ENCODE measurements around the gene PSMD14. TPM values are rescaled to one million over a fixed set of nuclear protein-coding genes. Genes with fewer than 3 reads are reported as not detected.

The PSMD14 gene
- total RNA-seq, 1 experiment from 2014 or later = 93.7 TPM

- Histone ChIP-seq H3K36me3 (ENCODE audit: control insufficient read depth, insufficient read depth, low read length) (peaks cover 8% of the 10 kb centered on the region; the same call in 1 of the 2 replicates), H3K27ac (ENCODE audit: low read length) (no peak overlapping the region), H3K4me3 (ENCODE audit: low read depth in 2 of 2, low read length in 2 of 2) (no peak overlapping the region), H3K27me3 (ENCODE audit: control insufficient read depth, insufficient read depth, low read length) (no peaks in the 10 kb centered on the region), H3K9me3 (ENCODE audit: control insufficient read depth, insufficient read depth, low read depth, low read length) (no peaks in the 10 kb centered on the region), H3K4me1 (ENCODE audit: control insufficient read depth, insufficient read depth, low read length) (no peaks in the 10 kb centered on the region)
- DNase-seq (ENCODE audit: low read depth, low spot score) (no peak), ATAC-seq (no peak)
- in situ Hi-C loops (cut with HindIII; ENCODE audit: low pct_unique_long_range_greater_than_20kb, low sequenced_read_pairs) (no loop called here), intact Hi-C loops (cut with micrococcal nuclease; ENCODE audit: unreplicated experiment) (no loop called here)
- TF ChIP-seq POLR2AphosphoS5 (IDR thresholded peaks at IDR 0.05; ENCODE audit: low read depth, low read length) = no peak
- no peak for TF ChIP-seq SIN3A (IDR thresholded peaks at IDR 0.05; ENCODE audit: borderline replicate concordance, insufficient read depth, low read depth, low read length)
- TF ChIP-seq CTCF (IDR thresholded peaks at IDR 0.05) = no peak
- TF ChIP-seq TCF7L2 (IDR thresholded peaks at IDR 0.05; ENCODE audit: low read depth, low read length) = no peak
- no peak for TF ChIP-seq REST (IDR thresholded peaks at IDR 0.05; ENCODE audit: insufficient read depth in 1 of 2, low read depth in 2 of 2, low read length in 1 of 2)
- no TSS peak for BruUV-seq (replicated peaks)
- POLR2A ChIA-PET = no interaction called here
- CTCF ChIA-PET = no interaction called here
These were observed 19.4 kb downstream of the PSMD14 start for GRCh38 chr2:161327582-161327981.

- Histone ChIP-seq H3K4me1 (ENCODE audit: control insufficient read depth, insufficient read depth, low read length) (no peaks in the 10 kb centered on the region), H3K9me3 (ENCODE audit: control insufficient read depth, insufficient read depth, low read depth, low read length) (no peaks in the 10 kb centered on the region), H3K27ac (ENCODE audit: low read length) (no peak overlapping the region), H3K36me3 (ENCODE audit: control insufficient read depth, insufficient read depth, low read length) (no peaks in the 10 kb centered on the region; the same call in 1 of the 2 replicates), H3K27me3 (ENCODE audit: control insufficient read depth, insufficient read depth, low read length) (no peaks in the 10 kb centered on the region), H3K4me3 (ENCODE audit: low read depth in 2 of 2, low read length in 2 of 2) (no peak overlapping the region)
- in situ Hi-C loops (cut with HindIII; ENCODE audit: low pct_unique_long_range_greater_than_20kb, low sequenced_read_pairs) (no loop called here), intact Hi-C loops (cut with micrococcal nuclease; ENCODE audit: unreplicated experiment) (no loop called here)
- BruUV-seq (replicated peaks) = no TSS peak
- DNase-seq (ENCODE audit: low read depth, low spot score) (no peak), ATAC-seq (no peak)
- CTCF ChIA-PET = no interaction called here
- POLR2A ChIA-PET = no interaction called here
- TF ChIP-seq CTCF (IDR thresholded peaks at IDR 0.05) = no peak
- TF ChIP-seq TCF7L2 (IDR thresholded peaks at IDR 0.05; ENCODE audit: low read depth, low read length) = no peak
- no peak for TF ChIP-seq SIN3A (IDR thresholded peaks at IDR 0.05; ENCODE audit: borderline replicate concordance, insufficient read depth, low read depth, low read length)
- TF ChIP-seq POLR2AphosphoS5 (IDR thresholded peaks at IDR 0.05; ENCODE audit: low read depth, low read length) = no peak
- TF ChIP-seq REST (IDR thresholded peaks at IDR 0.05; ENCODE audit: insufficient read depth in 1 of 2, low read depth in 2 of 2, low read length in 1 of 2) = no peak
These were observed 24.2 kb downstream of the PSMD14 start for GRCh38 chr2:161332371-161332967.

Measured in Panc1 (cell line).